ENCODE data around the gene LRRC8E.

Gene LRRC8E

DNA sequence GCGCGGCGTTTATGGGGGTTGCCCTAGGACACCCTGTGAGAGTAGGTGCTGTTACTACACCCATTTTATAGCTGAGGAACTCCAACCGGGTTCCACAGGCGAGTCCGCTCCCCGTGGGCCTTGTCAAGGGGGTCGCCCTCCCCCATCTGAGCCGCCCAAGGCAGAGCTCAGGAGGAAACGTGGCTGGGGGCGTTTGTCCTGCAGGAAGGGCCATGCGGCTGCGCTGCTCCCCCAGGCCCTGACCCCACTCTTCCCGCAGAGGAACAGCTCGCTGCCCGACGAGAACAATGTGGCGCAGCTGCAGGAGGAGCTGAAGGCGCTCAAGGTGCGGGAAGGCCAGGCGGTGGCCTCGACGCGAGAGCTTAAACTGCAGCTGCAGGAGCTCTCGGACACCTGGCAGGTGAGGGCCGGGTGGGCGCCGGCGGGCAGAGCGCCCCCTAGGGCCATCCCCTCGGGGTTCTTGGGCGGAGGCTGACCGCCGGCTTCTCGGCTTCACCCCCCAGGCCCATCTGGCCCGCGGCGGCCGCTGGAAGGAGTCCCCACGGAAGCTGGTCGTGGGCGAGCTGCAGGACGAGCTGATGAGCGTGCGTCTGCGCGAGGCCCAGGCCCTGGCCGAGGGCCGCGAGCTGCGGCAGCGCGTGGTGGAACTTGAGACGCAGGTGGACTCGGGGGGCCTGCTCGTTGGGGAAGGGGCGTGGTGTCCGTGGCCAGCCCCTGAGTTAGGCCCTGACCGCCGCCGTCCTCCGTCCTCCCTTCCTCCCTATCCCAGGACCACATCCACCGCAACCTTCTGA is 26.5 kb upstream of the LRRC8E start:
- H3K9ac ChIP-seq (ENCODE audit: low read depth in 1 of 2, low read length in 2 of 2): no peak overlapping the region
- H3K27ac ChIP-seq (ENCODE audit: low read depth, low read length): no peak overlapping the region
- H3K4me1 ChIP-seq (ENCODE audit: control insufficient read depth in 1 of 2, insufficient read depth in 2 of 2, low read length in 2 of 2): peaks cover 16 to 19% of the 10 kb centered on the region in 2 donors
- peak overlapping the region; percentile 47 to 54 for H3K4me3 ChIP-seq (ENCODE audit: low read depth in 1 of 2, low read length in 2 of 2)
- H3K27me3 ChIP-seq (ENCODE audit: control insufficient read depth in 1 of 2, insufficient read depth in 2 of 2, low read length in 2 of 2): peaks cover 40 to 42% of the 10 kb centered on the region in 2 donors
- no peaks in the 10 kb centered on the region for H3K9me3 ChIP-seq (ENCODE audit: control insufficient read depth in 1 of 2, low read length in 2 of 2)
- no peaks in the 10 kb centered on the region for H3K36me3 ChIP-seq (ENCODE audit: control insufficient read depth in 1 of 2, insufficient read depth in 2 of 2, low read length in 2 of 2)

DNA sequence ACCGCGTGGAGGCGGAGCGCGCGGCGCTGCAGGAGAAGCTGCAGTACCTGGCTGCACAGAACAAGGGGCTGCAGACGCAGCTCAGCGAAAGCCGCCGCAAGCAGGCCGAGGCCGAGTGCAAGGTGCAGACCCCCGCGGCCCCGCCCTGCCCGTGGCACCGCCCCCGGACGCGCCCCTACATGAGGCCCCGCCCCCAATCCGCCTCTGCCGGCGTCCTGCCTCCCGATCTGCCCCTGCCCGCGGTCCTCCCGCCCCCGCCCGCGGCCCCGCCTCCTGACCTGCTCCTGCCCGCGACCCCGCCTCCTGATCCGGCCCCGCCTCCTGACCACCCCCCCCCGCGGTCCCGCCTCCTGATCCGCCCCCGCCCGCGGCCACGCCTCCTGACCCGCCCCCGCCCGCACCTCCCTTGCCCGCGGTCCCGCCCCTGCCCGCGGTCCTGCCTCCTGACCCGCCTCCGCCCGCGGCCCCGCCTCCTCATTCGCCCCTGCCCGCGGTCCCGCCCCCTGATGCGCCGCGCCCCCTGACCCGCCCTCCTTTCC is 25.8 kb upstream of the LRRC8E start:
- Histone ChIP-seq H3K9ac (ENCODE audit: low read depth in 1 of 2, low read length in 2 of 2) (no peak overlapping the region), H3K36me3 (ENCODE audit: control insufficient read depth in 1 of 2, insufficient read depth in 2 of 2, low read length in 2 of 2) (no peaks in the 10 kb centered on the region), H3K4me1 (ENCODE audit: control insufficient read depth in 1 of 2, insufficient read depth in 2 of 2, low read length in 2 of 2) (peaks cover 16 to 19% of the 10 kb centered on the region in 2 donors), H3K27me3 (ENCODE audit: control insufficient read depth in 1 of 2, insufficient read depth in 2 of 2, low read length in 2 of 2) (peaks cover 43 to 49% of the 10 kb centered on the region in 2 donors), H3K4me3 (ENCODE audit: low read depth in 1 of 2, low read length in 2 of 2) (peak overlapping the region; percentile 47 to 54), H3K27ac (ENCODE audit: low read depth, low read length) (no peak overlapping the region), H3K9me3 (ENCODE audit: control insufficient read depth in 1 of 2, low read length in 2 of 2) (no peaks in the 10 kb centered on the region)

DNA sequence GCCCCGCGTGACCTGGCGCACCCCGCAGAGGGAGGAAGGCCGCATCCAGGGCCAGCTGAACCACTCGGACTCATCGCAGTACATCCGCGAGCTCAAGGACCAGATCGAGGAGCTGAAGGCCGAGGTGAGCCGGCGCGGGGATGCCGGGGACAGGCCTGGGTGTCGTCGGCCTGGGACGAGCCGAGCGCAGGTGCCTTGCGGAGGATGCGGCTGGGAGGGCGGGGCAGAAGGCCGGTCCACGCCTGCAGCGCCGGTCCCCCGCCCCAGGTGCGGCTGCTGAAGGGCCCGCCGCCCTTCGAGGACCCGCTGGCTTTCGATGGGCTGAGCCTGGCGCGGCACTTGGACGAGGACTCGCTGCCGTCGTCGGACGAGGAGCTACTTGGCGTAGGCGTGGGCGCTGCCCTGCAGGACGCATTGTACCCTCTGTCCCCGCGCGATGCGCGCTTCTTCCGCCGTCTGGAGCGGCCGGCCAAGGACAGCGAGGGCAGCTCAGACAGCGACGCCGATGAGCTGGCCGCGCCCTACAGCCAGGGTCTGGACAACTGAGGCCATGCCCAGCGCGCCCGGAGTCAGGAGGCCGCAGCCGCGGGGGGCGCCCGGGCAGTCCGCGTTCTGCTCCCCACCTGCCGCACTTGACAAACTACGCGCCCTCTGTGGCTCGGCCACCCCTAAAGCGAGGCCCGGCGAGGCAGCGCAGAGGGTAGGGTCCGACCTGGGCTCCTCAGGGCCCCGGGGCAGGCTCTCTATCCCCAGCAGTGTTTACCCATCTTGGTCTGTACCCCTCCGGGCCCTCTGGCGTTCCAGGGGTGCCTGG is 24.9 kb upstream of the LRRC8E start:
- no peaks in the 10 kb centered on the region for H3K36me3 ChIP-seq (ENCODE audit: control insufficient read depth in 1 of 2, insufficient read depth in 2 of 2, low read length in 2 of 2)
- H3K27me3 ChIP-seq (ENCODE audit: control insufficient read depth in 1 of 2, insufficient read depth in 2 of 2, low read length in 2 of 2): peaks cover 43 to 49% of the 10 kb centered on the region in 2 donors
- no peak overlapping the region for H3K9ac ChIP-seq (ENCODE audit: low read depth in 1 of 2, low read length in 2 of 2)
- no peak overlapping the region for H3K27ac ChIP-seq (ENCODE audit: low read depth, low read length)
- peaks cover 15 to 17% of the 10 kb centered on the region in 2 donors for H3K4me1 ChIP-seq (ENCODE audit: control insufficient read depth in 1 of 2, insufficient read depth in 2 of 2, low read length in 2 of 2)
- no peaks in the 10 kb centered on the region for H3K9me3 ChIP-seq (ENCODE audit: control insufficient read depth in 1 of 2, low read length in 2 of 2)
- no peak overlapping the region for H3K4me3 ChIP-seq (ENCODE audit: low read depth in 1 of 2, low read length in 2 of 2)

DNA sequence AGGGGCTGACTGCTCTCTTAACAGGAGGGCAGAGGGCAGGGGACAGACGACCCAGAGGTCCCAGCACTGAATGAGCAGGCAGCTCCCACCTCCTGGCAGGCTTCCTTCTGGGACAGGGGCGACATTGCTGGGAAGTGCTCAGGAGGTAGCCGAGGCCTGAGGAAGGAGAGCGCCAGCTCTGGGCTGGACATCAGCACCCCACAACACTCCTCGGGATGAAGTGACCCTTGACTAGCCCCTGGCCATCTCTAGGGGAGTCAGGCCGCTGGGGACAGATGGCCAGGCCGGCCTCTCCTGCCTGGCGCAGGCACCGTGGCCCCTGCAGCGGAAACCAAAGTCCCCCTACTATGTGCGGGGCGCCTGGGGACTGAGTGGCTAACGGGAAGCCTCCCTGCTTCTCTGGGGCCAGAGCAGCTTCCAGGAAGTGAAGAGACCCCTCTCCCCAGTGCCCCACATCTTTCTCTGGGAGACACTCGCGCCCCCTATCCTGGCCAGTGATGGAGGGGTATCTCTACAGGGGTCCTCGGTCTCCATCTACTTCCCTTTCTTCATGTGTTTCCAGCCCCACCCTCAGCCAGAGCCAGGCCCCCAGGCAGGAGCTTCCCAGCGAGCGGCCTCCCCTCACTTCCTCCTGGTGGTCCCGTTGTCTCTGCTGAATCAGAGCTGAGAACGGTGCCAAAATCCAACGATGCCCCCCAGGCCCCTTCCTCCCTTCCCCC is 24.2 kb upstream of the LRRC8E start:
- no peaks in the 10 kb centered on the region for H3K36me3 ChIP-seq (ENCODE audit: control insufficient read depth in 1 of 2, insufficient read depth in 2 of 2, low read length in 2 of 2)
- no peak overlapping the region for H3K9ac ChIP-seq (ENCODE audit: low read depth in 1 of 2, low read length in 2 of 2)
- peaks cover 43 to 49% of the 10 kb centered on the region in 2 donors for H3K27me3 ChIP-seq (ENCODE audit: control insufficient read depth in 1 of 2, insufficient read depth in 2 of 2, low read length in 2 of 2)
- H3K4me1 ChIP-seq (ENCODE audit: control insufficient read depth in 1 of 2, insufficient read depth in 2 of 2, low read length in 2 of 2): peaks cover 19 to 21% of the 10 kb centered on the region in 2 donors
- H3K9me3 ChIP-seq (ENCODE audit: control insufficient read depth in 1 of 2, low read length in 2 of 2): no peaks in the 10 kb centered on the region
- H3K4me3 ChIP-seq (ENCODE audit: low read depth in 1 of 2, low read length in 2 of 2): no peak overlapping the region
- no peak overlapping the region for H3K27ac ChIP-seq (ENCODE audit: low read depth, low read length)

DNA sequence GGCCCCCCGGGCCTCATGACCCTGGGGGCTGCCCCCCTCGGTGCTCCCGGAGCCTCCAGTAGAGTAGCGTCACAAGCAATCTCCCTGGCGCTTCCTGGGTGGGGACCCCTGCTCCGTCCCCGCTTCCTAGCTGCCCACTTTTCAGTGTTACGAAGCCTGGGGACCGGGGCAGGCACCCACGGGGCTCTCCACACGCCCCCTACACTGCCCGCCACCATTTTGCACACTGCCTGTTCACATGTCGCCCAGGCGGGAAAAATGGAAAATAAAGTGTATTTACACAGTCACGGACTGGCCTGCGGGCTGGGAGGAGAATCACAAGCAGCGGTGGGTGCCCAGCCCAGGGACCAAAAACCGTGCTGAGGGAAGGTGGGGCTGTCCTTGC is 23.6 kb upstream of the LRRC8E start:
- no peak overlapping the region for H3K27ac ChIP-seq (ENCODE audit: low read depth, low read length)
- H3K36me3 ChIP-seq (ENCODE audit: control insufficient read depth in 1 of 2, insufficient read depth in 2 of 2, low read length in 2 of 2): no peaks in the 10 kb centered on the region

DNA sequence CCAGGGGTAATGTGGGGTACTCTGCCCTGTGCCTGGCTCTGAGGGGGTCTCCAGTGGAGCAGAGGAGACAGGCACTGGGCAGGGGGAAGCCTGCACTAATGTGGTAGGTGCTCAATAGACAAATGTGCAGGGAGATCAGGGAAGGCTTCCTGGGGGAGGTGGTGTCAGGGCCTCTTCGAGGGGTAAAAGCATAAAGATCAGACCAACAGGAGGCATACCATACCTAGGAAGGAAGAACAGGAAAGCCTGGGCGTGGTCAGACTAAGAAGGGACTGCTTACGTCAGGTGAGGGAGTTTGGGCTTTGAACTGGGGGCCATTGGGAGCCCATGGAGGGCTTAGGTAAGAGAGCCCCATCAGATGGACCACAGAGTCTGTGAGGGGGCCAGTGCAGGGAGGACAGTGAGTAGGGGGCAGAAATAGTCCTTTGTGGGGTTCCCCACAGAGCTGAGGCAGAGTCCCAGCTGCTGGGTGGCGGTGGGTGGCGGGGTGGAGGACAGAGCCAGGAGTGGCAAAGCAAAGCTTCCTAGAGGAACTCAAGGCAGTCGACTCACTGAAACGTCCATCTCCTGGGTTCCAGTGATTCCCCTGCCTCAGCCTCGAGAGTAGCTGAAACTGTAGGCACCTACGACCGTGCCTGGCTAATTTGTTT is 22.9 kb upstream of the LRRC8E start:
- H3K9ac ChIP-seq (ENCODE audit: low read depth in 1 of 2, low read length in 2 of 2): no peak overlapping the region
- no peaks in the 10 kb centered on the region for H3K36me3 ChIP-seq (ENCODE audit: control insufficient read depth in 1 of 2, insufficient read depth in 2 of 2, low read length in 2 of 2)
- no peaks in the 10 kb centered on the region for H3K9me3 ChIP-seq (ENCODE audit: control insufficient read depth in 1 of 2, low read length in 2 of 2)
- no peak overlapping the region for H3K27ac ChIP-seq (ENCODE audit: low read depth, low read length)
- peaks cover 19 to 21% of the 10 kb centered on the region in 2 donors for H3K4me1 ChIP-seq (ENCODE audit: control insufficient read depth in 1 of 2, insufficient read depth in 2 of 2, low read length in 2 of 2)
- H3K27me3 ChIP-seq (ENCODE audit: control insufficient read depth in 1 of 2, insufficient read depth in 2 of 2, low read length in 2 of 2): peaks cover 43 to 49% of the 10 kb centered on the region in 2 donors
- H3K4me3 ChIP-seq (ENCODE audit: low read depth in 1 of 2, low read length in 2 of 2): no peak overlapping the region

More for the DNA sequence above, 23.6 kb upstream of the LRRC8E start:
- no peaks in the 10 kb centered on the region for H3K9me3 ChIP-seq (ENCODE audit: control insufficient read depth in 1 of 2, low read length in 2 of 2)
- no peak overlapping the region for H3K4me3 ChIP-seq (ENCODE audit: low read depth in 1 of 2, low read length in 2 of 2)
- no peak overlapping the region for H3K9ac ChIP-seq (ENCODE audit: low read depth in 1 of 2, low read length in 2 of 2)
- H3K4me1 ChIP-seq (ENCODE audit: control insufficient read depth in 1 of 2, insufficient read depth in 2 of 2, low read length in 2 of 2): peaks cover 19 to 21% of the 10 kb centered on the region in 2 donors
- H3K27me3 ChIP-seq (ENCODE audit: control insufficient read depth in 1 of 2, insufficient read depth in 2 of 2, low read length in 2 of 2): peaks cover 43 to 49% of the 10 kb centered on the region in 2 donors

DNA sequence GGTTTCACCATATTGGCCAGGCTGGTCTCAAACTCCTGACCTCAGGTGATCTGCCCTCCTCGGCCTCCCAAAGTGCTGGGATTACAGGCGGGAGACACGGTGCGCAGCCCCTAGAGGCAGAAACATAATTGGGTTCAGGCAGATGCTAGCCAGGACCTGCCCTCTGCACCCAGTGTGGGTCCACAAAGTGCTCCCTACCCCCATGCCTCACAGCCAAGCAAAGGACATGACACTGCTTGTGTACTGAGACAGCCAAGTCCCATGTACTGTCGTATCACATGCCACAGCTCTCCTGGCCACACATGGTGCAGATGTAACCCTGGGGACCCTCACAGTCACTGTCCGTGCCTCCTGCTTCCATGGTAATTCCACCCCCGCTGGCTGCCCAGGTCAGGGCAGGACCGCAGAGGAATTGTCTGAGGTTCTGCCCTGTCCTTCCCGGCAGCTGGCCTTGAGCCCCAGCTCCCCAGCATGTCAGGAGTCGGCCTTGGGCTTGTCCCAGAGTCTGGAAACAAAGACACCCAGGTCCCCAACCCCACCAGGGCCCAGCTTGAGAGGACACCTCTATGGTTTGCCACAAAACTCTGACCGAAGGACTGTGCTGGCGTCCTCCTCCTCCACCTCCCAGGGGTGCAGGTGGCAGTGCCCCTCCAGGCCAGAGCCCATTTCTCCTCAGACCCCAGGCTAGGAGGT is 21.8 kb upstream of the LRRC8E start:
- Histone ChIP-seq H3K27me3 (ENCODE audit: control insufficient read depth in 1 of 2, insufficient read depth in 2 of 2, low read length in 2 of 2) (peaks cover 32 to 41% of the 10 kb centered on the region in 2 donors), H3K9ac (ENCODE audit: low read depth in 1 of 2, low read length in 2 of 2) (no peak overlapping the region), H3K9me3 (ENCODE audit: control insufficient read depth in 1 of 2, low read length in 2 of 2) (no peaks in the 10 kb centered on the region), H3K4me3 (ENCODE audit: low read depth in 1 of 2, low read length in 2 of 2) (no peak overlapping the region), H3K27ac (ENCODE audit: low read depth, low read length) (no peak overlapping the region), H3K4me1 (ENCODE audit: control insufficient read depth in 1 of 2, insufficient read depth in 2 of 2, low read length in 2 of 2) (peaks cover 14 to 16% of the 10 kb centered on the region in 2 donors), H3K36me3 (ENCODE audit: control insufficient read depth in 1 of 2, insufficient read depth in 2 of 2, low read length in 2 of 2) (no peaks in the 10 kb centered on the region)

DNA sequence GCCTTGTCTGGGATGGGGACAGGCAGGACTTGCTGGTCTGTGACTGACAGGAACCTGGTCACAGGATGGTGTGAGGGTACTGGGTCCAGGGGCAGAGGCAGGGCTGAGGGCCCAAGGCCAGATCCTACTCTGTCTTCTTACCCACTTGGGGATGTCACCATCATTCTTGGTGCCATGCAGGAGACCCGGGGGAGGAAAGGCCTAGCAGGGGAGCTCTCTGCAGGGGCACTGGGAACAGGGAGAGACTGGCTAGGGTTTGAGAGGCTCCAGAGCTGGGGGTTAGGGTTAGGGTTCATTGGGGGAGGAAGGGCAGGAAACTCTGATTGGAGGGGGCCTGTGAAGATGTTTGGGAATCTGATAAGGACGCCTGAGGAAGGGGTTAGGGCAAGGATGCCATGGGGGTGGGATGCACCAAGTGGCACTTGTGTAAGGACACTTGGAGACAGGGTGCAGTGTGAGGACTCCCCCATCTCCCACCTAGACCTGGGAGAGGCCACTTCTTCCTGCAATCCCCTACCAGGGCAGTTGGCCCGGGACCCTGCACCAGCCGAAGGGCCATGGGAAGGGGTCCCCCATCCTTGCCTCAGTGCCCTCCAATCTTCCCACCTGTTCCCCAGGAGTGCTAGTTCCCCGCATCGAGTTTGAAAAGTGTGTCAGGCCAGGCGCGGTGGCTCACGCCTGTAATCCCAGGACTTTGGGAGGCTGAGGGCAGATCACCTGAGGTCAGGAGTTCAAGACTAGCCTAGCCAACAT is 21.0 kb upstream of the LRRC8E start:
- no peak overlapping the region for H3K27ac ChIP-seq (ENCODE audit: low read depth, low read length)
- H3K36me3 ChIP-seq (ENCODE audit: control insufficient read depth in 1 of 2, insufficient read depth in 2 of 2, low read length in 2 of 2): no peaks in the 10 kb centered on the region
- peaks cover 7 to 15% of the 10 kb centered on the region in 2 donors for H3K4me1 ChIP-seq (ENCODE audit: control insufficient read depth in 1 of 2, insufficient read depth in 2 of 2, low read length in 2 of 2)
- peaks cover 28 to 37% of the 10 kb centered on the region in 2 donors for H3K27me3 ChIP-seq (ENCODE audit: control insufficient read depth in 1 of 2, insufficient read depth in 2 of 2, low read length in 2 of 2)
- no peak overlapping the region for H3K9ac ChIP-seq (ENCODE audit: low read depth in 1 of 2, low read length in 2 of 2)
- no peaks in the 10 kb centered on the region for H3K9me3 ChIP-seq (ENCODE audit: control insufficient read depth in 1 of 2, low read length in 2 of 2)
- H3K4me3 ChIP-seq (ENCODE audit: low read depth in 1 of 2, low read length in 2 of 2): no peak overlapping the region

Measured in duodenal mucosa (tissue), 2 donors.